Endothelial cell (in vitro differentiated cells): ENCODE data around the gene LRP2. TPM values are rescaled to one million over a fixed set of nuclear protein-coding genes. Genes with fewer than 3 reads are reported as not detected.

Experiments used
- DNase-seq: peaks from one replicate; pipeline ENCODE4 v3.0.0; 2021; ENCODE audit warnings: low spot score
- H3K27ac Mint-ChIP-seq: one replicate; pipeline ENCODE4 v1.8.0; 2021; ENCODE audit warnings: mixed read lengths, inconsistent platforms; ENCODE audit not compliant: unreplicated experiment
- H3K27me3 Mint-ChIP-seq: one replicate; pipeline ENCODE4 v1.8.0; 2021; ENCODE audit warnings: mild to moderate bottlenecking, moderate library complexity, mixed read lengths, inconsistent platforms; ENCODE audit not compliant: unreplicated experiment
- H3K36me3 Mint-ChIP-seq: one replicate; pipeline ENCODE4 v1.8.0; 2021; ENCODE audit warnings: mild to moderate bottlenecking, low read depth, mixed read lengths, inconsistent platforms; ENCODE audit not compliant: unreplicated experiment
- H3K4me1 Mint-ChIP-seq: one replicate; pipeline ENCODE4 v1.8.0; 2021; ENCODE audit warnings: mild to moderate bottlenecking, mixed read lengths, inconsistent platforms; ENCODE audit not compliant: unreplicated experiment
- H3K4me3 Mint-ChIP-seq: one replicate; pipeline ENCODE4 v1.8.0; 2021; ENCODE audit warnings: mild to moderate bottlenecking, mixed read lengths, inconsistent platforms; ENCODE audit not compliant: unreplicated experiment
- H3K9me3 Mint-ChIP-seq: one replicate; pipeline ENCODE4 v1.8.0; 2021; ENCODE audit warnings: mixed read lengths, inconsistent platforms; ENCODE audit not compliant: unreplicated experiment
- total RNA-seq: library from RNA; stranded (reverse); fragmentation: NEBNext Ultra II Directional; extraction: Animal tissue kit (Norgen Biotek cat#: 25700); gene quantifications from one replicate; pipeline ENCODE4 v1.2.1, GENCODE V29; 2021; ENCODE audit not compliant: unreplicated experiment
- TF ChIP-seq, protein P1 (sequence below): fragments of 200-600 bp; sonication (generic); IDR thresholded peaks from one replicate; pipeline ENCODE4 v1.5.0; 2021; ENCODE audit warnings: antibody characterized with exemption; ENCODE audit not compliant: unreplicated experiment

The LRP2 gene
- total RNA-seq, 1 donor from 2014 or later = 0.23 TPM

DNA sequence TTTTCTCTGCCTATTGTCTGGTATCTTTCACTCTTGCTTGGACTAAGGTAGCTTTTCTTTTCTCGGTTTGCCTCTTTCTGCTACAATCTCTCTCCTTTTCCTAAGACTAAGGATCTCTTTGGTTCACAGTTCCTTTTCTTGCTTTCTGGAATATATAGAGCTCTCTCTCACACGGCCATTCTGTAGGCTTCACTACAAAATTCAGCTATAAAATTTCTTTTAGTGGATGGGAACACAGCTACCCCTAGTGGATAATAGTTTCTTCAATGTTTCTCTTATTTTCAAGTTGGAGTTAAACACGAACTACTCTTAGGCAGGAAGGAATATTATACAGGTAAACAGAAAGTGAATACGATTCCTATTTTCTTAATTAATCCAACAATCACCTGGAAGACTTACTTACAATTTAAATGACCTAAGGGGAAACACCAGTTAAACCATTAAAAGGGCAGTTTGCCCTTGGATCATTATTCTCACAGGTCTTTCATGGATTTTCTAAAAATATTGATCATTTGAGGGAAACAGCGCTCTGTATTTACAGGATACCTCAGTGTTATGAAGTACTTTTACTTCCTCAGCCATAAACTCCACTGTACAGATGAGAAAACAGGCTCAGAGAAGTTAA is 140.5 kb downstream of the LRP2 start:
- H3K9me3 Mint-ChIP-seq = no peaks in the 10 kb centered on the region
- TF ChIP-seq, protein P1, sequence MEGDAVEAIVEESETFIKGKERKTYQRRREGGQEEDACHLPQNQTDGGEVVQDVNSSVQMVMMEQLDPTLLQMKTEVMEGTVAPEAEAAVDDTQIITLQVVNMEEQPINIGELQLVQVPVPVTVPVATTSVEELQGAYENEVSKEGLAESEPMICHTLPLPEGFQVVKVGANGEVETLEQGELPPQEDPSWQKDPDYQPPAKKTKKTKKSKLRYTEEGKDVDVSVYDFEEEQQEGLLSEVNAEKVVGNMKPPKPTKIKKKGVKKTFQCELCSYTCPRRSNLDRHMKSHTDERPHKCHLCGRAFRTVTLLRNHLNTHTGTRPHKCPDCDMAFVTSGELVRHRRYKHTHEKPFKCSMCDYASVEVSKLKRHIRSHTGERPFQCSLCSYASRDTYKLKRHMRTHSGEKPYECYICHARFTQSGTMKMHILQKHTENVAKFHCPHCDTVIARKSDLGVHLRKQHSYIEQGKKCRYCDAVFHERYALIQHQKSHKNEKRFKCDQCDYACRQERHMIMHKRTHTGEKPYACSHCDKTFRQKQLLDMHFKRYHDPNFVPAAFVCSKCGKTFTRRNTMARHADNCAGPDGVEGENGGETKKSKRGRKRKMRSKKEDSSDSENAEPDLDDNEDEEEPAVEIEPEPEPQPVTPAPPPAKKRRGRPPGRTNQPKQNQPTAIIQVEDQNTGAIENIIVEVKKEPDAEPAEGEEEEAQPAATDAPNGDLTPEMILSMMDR = peak; percentile 52

DNA sequence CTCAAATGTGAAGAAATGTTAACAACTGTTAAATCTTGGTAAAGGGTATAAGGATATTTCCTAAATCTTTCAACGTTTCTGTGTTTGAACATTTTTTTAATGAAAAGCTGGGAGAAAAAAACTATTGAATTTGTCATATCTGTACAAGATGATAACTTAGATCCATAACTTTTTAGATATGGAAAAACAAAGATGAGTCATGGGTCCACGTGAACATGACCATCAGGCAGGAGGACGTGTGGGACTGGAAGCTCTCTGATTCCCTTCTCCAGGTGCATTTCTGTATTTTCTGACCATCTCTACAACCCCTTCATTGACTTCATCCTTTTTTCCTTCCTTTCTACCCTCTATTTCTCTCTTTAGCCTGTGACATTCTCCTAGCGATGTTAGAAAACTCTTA is 151.4 kb downstream of the LRP2 start:
- H3K27me3 Mint-ChIP-seq = no peaks in the 10 kb centered on the region
- TF ChIP-seq, protein P1 = no peak
- no peak overlapping the region for H3K4me3 Mint-ChIP-seq

More for the DNA sequence above, 140.5 kb downstream of the LRP2 start:
- Mint-ChIP-seq H3K4me1 (no peaks in the 10 kb centered on the region), H3K27me3 (no peaks in the 10 kb centered on the region), H3K4me3 (no peak overlapping the region), H3K27ac (no peak overlapping the region), H3K36me3 (no peaks in the 10 kb centered on the region)
- DNase-seq = no peak

DNA sequence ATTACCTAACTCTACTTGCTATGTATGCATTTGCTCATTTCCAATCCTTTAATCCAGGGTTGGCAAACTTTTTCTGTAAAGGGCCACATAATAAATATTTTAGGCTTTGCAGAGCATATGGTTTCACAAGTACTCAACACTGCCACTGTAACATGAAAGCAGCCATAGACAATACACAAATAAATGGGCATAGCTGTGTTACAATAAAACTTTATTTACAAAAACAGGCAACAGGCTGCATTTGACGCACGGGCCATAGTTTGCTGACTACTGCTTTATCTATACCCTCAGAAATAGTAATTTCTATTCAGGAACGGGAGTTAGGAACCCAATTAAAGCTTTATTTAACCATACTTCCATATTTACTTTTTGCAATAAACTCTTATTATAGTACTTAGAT is 154.3 kb downstream of the LRP2 start:
- no peaks in the 10 kb centered on the region for H3K27me3 Mint-ChIP-seq
- no peak overlapping the region for H3K27ac Mint-ChIP-seq
- no peaks in the 10 kb centered on the region for H3K4me1 Mint-ChIP-seq
- H3K36me3 Mint-ChIP-seq = no peaks in the 10 kb centered on the region
- H3K4me3 Mint-ChIP-seq = no peak overlapping the region
- no peaks in the 10 kb centered on the region for H3K9me3 Mint-ChIP-seq
- TF ChIP-seq, protein P1 = no peak
- no peak for DNase-seq

More for the DNA sequence above, 151.4 kb downstream of the LRP2 start:
- no peaks in the 10 kb centered on the region for H3K4me1 Mint-ChIP-seq
- no peaks in the 10 kb centered on the region for H3K9me3 Mint-ChIP-seq
- no peak overlapping the region for H3K27ac Mint-ChIP-seq
- H3K36me3 Mint-ChIP-seq = no peaks in the 10 kb centered on the region
- DNase-seq = no peak

DNA sequence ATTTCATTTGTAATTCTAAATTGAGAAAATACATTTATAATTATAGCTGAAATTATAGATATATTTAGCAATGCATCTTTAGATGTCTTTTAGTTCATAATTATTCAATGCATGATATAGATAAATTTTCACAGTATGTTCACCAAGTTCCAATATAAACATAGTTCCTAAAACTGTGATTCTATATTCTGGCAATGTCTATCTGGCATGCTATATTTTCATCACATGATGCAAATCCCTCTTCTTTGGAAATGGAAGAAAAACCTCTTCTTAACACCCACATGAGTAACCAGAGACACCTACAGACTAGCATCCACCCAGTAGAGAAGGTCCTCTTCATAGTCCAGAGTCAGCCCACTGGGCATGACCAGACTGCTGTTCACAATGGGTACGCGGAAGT is 157.2 kb downstream of the LRP2 start:
- TF ChIP-seq, protein P1 = no peak
- H3K27ac Mint-ChIP-seq = no peak overlapping the region
- DNase-seq = no peak
- no peaks in the 10 kb centered on the region for H3K36me3 Mint-ChIP-seq
- no peaks in the 10 kb centered on the region for H3K4me1 Mint-ChIP-seq
- H3K9me3 Mint-ChIP-seq = no peaks in the 10 kb centered on the region
- H3K4me3 Mint-ChIP-seq = no peak overlapping the region
- no peaks in the 10 kb centered on the region for H3K27me3 Mint-ChIP-seq

DNA sequence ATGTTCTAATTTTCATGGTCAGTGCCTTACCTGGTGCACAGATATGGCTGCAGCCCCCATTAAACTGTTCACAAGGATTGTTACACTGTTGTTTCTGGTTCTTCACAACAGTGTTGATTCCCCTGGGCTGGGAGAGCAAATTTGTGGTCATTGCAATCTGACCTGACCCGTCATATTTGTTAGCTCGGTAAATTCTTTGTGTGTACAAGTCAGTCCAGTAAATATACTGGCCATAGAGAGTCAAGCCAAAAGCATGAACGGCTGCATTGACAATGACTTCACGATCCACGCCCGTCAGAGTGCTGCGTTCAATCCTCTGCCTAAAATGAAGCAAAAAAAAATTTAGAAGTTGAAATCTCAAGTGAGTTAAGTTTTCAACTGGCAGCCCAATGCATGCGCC is 158.4 kb downstream of the LRP2 start:
- Mint-ChIP-seq H3K27ac (no peak overlapping the region), H3K4me3 (no peak overlapping the region), H3K36me3 (no peaks in the 10 kb centered on the region), H3K9me3 (no peaks in the 10 kb centered on the region), H3K27me3 (no peaks in the 10 kb centered on the region), H3K4me1 (no peaks in the 10 kb centered on the region)
- TF ChIP-seq, protein P1 = no peak
- DNase-seq = no peak
